Measurements from ENCODE around the gene KCNQ1.

Gene KCNQ1

DNA sequence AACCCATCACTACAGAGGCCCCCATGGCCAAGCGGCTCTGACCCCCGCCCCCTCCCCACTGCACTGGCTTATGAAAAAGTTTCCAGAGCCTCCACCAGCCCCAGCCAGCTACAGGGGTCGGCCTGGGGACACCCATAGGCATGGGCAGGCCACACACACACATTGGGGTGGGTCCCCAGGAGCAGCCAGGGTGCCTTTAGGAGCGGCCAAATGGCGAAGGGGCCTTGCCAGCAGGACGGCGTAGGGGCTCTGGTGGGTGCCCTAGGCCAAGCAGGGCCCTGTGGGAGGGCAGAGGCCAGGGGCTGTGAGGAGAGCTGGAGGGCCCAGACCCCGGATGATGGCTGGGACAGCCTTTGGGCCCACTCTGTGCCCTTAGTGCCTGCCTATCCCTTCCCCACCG, 34.2 kb upstream of the KCNQ1 start:
- DNase-seq, result no peak

DNA sequence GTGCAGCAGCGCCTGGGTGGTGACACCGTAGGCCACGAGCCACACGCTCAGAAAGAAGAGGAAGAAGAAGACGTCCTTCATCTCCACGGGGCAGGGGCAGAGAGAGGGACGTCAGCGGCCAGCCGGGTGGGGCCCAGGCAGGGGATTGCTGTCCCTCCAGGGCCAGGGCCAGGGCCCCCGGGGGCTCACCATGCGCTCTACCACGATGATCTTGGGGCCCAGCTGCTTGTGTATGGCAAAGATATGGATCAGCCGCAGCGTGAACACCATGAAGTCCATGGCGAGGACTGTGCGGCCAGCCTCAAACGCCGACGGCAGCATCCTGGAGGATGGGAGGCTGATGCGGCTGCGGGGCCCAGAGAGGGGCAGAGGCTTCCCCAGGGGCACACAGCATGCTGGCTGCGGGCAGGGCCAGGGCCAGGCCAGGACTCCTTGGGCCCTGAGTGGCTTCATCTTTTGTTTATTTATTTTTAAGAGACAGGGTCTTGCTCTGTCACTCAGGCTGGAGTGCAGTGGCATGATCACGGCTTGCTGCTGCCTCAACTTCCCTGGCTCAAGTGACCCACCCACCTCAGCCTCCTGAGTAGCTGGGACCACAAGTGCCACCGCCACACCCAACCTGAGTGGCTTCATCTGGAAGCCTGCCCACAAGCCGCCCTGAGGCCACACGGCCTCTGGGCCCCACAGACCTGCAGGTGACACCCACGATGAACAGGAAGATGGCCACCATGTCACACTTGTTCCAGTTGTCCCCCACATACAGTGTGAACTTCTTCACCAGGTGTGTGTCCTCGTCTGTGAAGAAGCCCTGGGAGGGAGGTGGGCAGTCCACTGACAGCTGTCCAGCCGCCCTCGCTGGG, 33.1 kb upstream of the KCNQ1 start:
- no peak for DNase-seq

DNA sequence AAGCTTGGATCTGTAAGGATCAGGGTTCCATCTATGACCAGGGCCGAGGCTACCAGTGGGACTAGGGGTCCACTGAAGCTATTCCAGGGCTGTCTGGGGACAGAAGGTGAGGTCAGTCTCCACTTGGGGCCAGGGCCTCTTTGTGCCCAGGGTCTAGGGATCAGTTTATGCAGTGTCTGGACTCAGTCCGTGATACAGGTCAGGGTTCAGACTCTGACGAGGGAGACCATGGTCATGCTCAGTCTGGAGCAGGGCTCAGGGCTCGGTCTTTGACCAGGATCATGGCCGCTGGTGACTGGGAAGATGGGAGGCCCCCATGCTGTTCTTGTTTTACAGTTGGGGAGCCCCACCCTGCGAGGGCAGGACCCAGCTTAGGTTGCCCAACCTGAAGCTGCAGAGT, 32.5 kb upstream of the KCNQ1 start:
- DNase-seq, result no peak

DNA sequence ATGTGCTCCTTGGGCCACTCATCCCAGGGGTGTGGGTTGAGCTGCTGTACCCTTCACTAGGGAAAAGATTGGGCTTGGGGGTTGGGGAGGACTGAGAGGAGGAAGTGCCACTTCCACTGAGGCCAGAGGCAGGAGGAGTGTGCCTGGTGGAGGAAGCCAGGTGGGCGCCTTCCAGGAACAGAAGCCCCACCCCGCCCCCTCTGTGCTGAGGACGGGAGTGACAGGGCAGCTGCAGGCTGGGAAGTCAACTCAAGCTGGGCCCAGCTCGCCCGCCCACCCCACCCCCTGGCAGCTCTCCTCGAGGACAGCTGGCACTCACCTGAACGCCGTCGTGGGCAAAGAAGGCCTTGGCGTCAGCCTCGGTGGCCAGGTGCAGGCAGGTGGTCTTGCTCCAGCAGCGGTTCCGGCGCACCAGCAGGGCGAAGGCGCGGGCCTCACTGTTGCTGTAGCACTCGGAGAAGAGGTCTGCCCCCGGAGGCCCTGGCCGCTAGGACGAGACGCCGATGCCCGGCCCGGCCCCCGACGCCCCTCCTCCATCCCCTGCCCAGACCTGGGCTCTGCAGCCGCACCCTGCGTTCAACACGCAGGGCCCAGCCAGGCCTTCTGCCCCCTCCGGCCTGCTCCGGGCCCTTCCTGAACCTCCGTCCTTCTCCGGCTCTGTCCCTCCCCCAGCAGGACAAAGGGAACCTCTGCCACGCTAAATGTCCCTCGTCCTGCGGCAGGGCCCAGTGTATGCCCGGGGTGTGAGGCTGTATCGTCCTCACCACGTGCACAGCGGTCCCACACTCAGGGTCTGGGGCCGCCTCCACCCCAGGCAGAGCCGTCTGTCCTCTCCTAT, 30.8 kb upstream of the KCNQ1 start:
- no peak for DNase-seq

DNA sequence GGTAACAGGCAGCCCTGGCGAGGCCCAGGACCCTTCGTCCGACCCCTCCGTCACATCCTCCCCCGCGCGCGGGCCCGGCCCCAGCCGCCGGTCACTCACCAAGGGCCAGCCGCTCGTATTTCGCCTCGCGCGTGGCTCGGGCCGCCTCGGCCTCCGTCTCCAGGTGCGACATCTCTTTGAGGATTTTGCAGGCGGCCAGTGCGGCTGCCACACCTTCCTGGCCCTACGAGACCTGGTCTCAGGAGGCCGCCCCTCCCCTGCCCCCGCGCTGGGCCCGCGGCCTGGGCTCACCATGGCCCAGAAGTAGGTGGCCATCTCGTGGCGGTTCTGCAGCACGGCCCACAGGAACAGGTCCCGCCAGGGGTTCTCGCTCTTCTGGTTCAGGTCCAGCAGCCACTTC, 30.2 kb upstream of the KCNQ1 start:
- no peak for DNase-seq

DNA sequence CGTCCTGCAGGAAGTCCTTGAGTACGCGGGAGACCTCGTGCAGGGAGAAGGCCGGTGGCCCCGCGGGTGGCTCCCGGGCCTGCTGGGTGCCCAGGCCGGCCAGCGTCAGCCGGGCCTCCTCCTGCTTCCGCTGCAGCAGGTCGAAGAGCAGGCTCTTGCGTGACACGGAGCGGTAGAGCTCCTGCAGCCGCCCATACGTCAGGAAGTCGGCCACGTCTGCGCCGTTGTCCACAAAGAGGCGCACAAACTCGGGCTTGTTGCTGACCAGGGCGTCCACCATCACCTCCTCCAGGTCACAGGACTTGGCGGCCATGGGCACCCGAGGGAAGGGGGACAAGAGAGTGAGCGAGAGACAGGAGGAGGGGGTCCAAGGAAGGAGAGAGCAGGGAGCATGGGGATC, 29.6 kb upstream of the KCNQ1 start:
- no peak for DNase-seq

DNA sequence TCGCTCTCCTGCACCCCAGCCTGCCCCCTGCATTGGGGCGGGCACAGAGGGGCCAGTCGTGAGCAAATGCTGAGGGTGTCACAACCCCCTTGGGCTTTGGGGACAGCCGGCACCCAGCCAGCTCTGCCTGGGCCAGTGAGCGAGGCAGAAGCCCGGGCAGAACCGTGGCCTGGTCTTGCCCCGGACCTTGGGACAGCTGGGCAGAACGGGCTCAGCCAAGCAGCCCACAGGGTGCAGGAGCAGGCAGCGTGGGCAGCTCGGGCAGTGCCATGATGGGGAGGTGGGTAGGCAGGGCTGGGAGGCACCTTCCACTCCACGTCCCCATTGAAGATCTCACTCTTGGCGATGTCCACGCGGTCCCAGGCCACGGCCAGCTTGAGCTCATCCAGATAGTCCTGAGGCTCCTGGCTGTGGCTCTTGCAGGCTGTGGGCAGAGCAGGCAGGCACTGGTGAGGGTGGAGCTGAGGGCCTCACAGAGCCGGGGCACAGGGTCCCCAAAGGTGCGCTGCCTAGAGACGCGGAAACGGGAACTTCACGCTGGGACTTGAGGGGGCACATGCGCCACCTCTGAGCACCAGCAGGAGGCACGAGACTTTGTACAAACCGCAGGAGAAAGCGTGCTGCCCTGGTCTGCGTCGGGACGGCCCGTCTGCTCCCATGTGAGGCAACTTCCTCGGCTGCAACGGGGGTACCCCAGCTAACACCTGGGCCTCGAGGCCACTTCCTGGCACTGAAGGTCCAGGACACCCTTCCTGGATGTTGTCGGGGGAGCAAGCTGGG, 29.0 kb upstream of the KCNQ1 start:
- no peak for DNase-seq

DNA sequence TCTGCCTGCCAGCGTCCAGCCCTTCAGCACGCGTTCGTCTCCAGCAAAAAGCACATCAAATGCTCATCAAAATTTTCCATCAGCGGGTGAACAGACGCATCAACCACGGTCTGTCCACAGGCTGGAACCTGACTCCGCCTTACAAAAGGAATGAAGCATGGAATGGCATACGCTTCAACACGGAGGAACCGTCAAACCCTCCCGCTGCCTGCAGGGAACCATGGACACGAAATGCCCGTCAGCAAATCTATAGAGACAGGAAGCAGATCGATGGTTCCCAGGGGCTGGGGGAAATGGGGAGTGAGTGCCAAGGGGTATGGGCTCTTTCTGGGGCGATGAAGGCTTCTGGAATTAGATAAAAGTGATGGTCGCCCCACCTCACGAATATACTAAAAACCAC, 28.0 kb upstream of the KCNQ1 start:
- DNase-seq, result no peak

DNA sequence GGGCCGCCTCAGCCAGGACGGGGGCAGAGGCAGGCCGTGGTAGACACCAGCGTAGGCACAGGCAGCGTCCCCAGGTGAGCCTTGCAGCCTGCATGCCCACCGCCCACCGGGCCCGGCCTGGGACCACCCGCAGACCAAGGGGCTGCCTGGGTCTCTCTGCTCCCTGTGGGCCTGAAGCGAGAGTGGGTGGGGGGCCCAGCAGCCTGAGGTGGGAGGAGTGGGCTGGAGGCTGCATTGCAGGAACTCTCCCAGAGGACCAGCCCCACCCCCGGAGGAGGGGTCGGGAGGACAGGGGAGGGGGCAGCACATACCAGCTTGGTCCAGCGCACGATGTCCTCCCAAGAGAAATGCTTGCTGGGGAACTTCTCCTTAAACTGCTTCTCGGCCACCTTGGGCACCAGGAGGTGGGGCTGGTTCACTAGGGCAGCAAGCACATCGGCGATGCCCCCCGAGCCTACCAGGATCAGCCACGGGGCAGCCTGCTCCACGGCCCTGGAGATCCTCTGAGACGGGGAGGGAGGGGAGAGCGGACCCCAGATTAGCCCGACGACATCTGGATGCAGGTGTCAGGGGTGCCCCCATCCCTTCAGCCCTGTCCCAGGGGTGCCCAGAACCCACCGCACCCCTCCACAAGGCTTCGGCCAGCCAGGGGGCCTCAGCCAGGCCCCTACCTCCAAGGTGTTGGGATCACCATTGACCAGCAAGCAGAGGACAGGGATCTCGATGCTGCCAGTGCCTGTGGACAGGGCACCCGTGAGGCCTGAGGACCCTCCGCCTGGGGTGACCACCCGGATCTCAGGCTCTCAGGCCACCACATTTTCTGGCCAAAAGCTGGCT, 26.7 kb upstream of the KCNQ1 start:
- no peak for DNase-seq

DNA sequence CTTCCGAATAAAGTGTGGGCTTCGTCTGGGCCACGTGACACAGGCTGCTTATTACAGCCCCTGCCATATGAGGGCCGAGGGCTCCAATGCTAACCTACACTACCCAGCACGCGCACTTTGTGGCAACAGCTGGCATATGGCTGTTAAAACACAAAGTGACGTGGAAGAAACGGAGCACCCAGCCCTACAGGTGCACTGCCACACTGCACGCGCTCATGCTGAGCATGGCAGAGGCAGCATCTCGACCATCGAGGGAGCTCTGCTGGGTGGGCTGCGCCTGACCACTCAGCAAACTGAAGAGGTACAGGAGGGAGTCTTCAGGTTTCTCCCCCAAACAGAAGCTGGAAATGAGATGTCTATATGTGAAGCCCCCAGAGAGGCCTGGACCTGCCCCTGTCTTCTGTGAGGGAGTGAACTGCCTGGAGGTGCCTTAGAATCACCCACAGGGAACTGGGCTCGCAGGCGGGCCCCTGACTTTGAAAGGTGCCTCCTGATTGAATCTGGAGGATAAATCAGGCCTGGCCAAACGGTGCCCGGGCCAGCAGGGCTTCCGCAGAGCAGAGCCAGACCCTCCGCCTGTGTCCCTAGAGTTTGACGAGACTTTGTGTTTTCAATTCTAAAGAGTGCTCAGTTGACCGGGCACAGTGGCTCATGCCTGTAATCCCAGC, 26.0 kb upstream of the KCNQ1 start:
- DNase-seq, result no peak

DNA sequence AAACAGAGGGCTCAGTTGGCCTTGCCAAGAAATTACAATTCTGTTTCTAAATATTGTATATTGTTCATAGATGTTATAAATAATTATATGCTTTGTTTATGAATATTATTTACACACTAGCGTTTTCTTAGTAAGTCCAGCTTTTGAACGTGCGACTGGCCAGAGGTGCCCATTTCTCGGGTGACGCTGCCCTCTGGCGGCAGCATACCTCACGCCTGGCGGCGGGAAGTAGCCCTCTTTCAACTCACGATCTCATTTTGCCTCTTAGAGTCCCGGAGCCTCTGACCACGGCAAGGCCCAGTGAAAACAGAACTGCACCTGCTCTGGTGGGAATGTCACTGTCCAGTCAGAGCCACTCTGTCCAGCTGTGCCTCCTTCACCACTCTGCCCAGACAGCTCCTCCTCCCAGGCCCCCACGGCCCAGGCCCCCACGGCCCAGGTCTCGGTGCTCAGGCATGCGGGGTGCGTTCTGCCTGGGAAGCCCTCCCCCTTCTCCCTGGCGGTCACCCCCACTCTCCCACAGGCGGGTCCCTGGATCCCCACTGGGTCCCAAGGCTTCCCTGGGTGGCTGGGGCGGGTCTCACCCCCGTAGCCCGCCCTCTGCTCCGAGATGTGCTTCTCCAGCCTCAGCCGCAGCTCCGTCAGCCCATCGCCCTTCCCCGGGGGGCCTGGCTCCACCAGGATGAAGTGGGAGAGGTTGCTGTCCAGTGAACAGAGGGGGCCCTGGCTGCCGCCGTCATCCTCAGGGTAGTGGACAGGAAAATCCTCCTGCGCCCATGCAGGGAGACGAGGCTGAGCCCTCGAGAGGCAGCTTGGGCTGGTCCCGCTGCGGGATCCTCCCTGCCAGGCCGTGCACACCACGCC, 24.9 kb upstream of the KCNQ1 start:
- peak; percentile 63 for DNase-seq

DNA sequence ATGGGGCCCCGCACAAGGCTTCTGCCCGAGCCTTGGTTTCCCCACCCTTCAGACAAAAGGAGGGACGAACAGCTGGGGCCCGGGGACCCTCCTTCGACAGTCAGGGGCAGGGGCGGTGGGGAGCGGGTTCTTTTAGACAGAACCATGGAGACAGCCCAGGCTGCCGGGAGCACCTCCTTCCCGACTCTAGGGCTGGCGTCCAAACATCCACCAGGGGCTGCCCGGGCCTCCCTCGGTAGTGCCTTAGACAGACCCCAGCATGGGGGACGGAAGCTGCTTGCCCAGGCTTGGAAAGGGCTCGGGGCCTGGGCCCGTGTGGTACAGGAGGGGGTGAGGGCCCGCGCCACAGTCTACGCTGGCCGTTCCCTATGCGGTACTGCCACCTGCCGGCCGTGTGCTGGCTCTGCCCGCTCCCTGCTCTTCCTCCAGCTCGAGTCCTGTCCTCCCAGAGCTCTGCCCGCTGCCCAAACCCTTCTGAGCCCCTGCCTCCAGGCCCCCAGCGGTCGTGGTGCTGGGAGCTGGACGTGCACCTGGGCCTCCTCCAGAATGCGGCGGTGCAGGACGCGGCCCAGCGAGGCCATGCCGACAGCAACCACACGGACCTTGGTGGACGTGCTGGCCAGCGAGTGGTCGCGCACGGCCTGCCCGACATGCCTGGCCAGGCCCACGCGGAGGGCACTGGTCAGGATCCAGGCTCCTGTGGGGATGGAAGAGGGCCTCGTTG, 24.1 kb upstream of the KCNQ1 start:
- DNase-seq, result peak; percentile 74

DNA sequence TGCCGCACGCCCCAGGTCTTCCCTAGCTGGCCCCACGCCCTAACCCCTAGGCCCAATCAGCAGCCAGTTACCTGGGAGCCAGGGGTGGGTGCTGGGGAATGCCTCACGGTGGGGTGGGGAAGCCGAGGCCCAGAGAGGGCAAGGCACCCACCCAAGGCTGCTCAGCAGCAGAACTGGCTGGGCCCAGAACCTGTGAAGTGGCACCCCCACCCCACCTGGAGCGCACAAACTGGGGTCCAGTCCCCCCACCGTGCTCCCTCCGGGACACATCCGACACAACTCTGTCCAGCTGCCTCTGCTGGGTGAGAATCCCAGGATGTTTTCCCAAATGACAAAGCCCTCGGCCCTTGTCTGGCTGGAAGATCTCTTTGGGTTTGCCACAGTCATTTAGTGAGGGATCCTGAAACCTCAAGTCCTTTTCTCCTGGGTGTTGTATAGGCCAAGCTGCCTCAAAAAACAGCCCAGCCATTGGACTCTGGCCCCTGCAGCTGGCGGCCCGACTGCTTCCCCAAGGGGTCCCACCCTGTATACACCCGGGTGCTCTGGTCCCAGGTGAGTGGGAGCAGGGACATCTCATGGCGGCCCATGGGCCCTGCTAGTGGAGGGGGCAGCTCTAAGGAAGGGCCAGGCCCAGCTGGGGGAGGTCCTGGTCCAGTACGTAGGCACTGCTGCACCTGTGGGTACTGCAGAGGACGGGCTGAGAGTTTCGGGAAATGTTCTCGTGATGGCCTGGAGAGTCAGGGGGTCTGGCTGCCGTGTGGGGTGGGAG, 23.4 kb upstream of the KCNQ1 start:
- no peak for DNase-seq

DNA sequence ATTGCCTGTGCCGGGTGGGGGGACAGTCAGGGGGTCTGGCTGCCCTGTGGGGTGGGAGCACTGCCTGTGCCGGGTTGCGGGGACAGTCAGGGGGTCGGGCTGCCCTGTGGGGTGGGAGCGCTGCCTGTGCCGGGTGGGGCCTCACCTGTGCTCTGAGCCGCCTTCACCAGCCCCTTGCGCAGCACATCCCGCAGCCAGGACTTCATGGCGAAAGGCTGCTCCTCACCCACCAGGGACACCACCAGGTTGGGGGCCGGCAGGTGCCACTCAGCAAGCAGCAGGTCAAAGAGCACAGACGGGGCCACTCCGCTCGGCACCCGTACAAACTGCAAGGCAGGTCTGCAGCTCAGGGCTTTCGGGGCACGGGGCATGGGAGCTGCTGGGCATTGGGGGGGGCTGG, 22.8 kb upstream of the KCNQ1 start:
- no peak for DNase-seq

DNA sequence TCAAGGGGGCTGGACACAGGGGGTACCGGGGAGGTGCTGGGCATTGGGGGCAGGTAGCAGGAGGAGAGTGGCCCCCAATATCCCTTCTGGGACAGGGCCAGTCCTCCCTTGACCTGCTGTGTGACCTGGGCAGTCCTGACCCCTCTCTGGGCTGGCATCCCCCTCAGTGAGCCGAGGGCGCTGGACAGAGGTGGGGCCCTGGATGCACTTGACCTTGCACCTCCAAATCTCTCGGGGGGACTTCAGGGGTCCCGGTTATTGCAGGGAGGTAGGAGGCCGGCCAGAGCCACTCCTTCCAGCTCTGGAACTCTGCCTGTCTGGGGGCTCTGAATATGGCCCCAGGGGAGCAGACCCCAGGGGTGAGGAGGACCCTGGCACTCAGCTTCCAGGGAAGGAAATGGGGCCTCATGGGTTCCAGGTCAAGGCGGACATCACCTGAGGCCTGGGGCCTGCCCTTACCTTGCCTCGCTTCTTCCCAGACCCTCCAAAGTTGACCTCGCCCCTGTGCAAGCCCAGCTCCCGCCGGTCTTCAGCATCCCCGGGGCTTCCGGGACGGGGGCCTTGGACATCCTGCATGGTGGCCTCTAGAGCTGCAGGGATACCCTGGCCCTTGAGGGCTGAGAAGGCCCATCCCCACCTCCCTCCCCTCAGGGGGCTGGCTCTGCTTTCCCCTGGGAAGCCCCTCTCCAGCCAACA, 22.2 kb upstream of the KCNQ1 start:
- DNase-seq, result no peak

DNA sequence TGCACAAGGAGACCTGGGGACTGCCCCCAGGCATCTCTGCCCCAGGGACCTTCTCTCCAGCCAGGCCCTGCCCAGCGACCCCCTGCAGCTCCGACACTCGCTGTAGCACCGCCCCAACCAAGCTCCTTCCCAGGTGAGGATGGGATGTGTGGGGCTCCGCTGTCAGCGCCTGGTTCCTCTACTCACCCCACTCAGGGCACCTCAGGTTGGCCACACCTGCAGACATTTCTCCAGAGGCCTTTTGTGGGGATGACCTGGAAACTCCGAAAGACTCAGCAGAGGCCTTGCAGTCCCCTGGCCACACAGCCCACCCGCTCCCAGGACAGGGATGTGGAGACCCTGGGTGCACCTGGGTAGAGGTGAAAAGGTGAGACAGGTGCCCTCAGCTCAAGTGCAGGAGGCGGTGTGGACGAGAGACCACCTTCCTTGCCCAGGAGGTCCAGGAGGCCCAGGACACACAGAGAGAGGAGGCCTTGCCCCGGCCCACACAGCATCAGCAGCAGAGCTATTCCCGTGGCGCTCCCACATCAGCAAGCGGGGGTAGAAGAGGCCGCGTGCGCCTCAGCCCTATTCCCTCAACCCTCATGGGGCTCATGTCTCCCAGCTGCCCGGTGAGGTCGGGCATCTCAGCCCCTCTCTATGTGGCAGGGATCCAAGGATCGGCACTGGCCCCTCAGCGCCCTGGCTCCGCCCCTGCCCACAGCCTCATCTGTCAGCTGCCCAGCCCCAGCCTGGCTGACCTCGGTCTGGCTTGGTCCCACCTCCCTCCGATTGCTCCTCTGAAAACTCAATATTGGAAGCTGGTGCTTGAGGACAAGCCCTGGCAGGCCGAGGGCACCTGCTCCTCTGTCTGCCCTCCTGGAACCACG, 21.4 kb upstream of the KCNQ1 start:
- DNase-seq, result no peak

DNA sequence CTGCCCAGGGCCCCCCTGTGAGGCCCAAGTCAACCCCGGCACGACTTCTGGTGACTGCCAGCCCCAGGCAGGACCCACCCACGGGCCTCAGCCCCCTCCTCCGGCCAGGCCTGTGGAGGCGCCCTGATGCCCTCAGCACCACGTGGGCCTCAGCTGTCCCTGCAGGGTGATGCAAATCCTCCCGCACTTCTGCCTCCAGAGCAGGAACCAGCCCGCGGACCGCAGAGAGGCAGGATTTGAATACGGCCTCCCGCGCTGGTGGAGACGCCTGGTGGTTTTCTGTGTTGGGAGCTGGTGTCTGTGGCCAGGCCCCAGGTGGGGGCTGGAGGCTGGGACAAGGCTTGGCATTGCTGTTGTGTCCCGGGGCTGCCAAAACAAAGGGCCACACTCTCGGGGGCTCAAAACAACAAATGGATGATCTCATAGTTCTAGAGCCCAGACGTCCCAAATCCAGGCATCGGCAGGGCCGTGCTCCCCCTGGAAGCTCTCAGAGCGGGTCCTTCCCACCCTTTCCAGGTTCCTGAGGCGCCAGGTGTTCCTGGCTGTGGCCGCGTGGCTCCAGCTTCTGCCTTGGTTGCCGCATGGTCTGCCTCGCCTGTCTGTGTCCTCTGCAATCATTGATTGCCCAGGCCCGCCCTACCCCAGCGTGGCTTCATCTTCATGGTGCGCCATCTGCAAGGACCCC, 19.9 kb upstream of the KCNQ1 start:
- DNase-seq, result no peak

Data from stimulated activated CD4-positive, alpha-beta T cell treated with anti-CD3 and anti-CD28 coated beads, Interleukin-4, amount 100 ng/mL, for 24 hours (primary cell).